Activated T-cell treated with anti-CD3 and anti-CD28 coated beads for 4 hours (primary cell): Measurements from ENCODE around the gene FBXL12.
"Not testable (repeated sequence)": the region's sequence is repeated elsewhere in the genome, so short reads cannot be mapped to it uniquely, and the experiment has no call there.

Experiments used
- DNase-seq: peaks from one replicate; pipeline ENCODE4 v3.0.0-alpha.2; 2020

The FBXL12 gene

GRCh38 chr19:9838324-9838723, 19.4 kb upstream of the FBXL12 start:
- DNase-seq = no peak

- no peak for DNase-seq
Measured at GRCh38 chr19:9836021-9836420, 17.1 kb upstream of the FBXL12 start.

- DNase-seq = no peak
Measured at GRCh38 chr19:9835507-9835949, 16.6 kb upstream of the FBXL12 start.

- DNase-seq = peak; percentile 97
Measured at GRCh38 chr19:9834726-9835506, 16.0 kb upstream of the FBXL12 start, which contains the start of gene PIN1. Gene PIN1 (plus strand): TSS chr19:9835318. CDS start chr19:9835345, 27 bp downstream.

- DNase-seq = no peak
Measured at GRCh38 chr19:9834307-9834725, 15.4 kb upstream of the FBXL12 start.

- DNase-seq = no peak
Measured at GRCh38 chr19:9828551-9829063, 9.7 kb upstream of the FBXL12 start.

- peak; percentile 87 for DNase-seq
Measured at GRCh38 chr19:9827289-9828238, 8.7 kb upstream of the FBXL12 start, which contains the start of gene UBL5. Gene UBL5 (plus strand): TSS chr19:9827918. CDS start chr19:9828338, 420 bp downstream.

- no peak for DNase-seq
Measured at GRCh38 chr19:9823816-9824215, 4.9 kb upstream of the FBXL12 start.

GRCh38 chr19:9820034-9820433, 1.2 kb upstream of the FBXL12 start:
- not testable (repeated sequence) for DNase-seq

- no peak for DNase-seq
Measured at GRCh38 chr19:9819596-9819909, 674 bp upstream of the FBXL12 start.

- no peak for DNase-seq
Measured at GRCh38 chr19:9818175-9818733, 625 bp downstream of the FBXL12 start.

GRCh38 chr19:9811139-9811538, 7.7 kb downstream of the FBXL12 start:
- no peak for DNase-seq

- no peak for DNase-seq
Measured at GRCh38 chr19:9808855-9809824, 9.7 kb downstream of the FBXL12 start.

GRCh38 chr19:9806803-9807202, 12.1 kb downstream of the FBXL12 start:
- no peak for DNase-seq

GRCh38 chr19:9801976-9802375, 16.9 kb downstream of the FBXL12 start:
- DNase-seq = no peak

- no peak for DNase-seq
Measured at GRCh38 chr19:9799162-9799561, 19.7 kb downstream of the FBXL12 start.

- no peak for DNase-seq
Measured at GRCh38 chr19:9797871-9798270, 21.0 kb downstream of the FBXL12 start.

- peak; percentile 79 for DNase-seq
Measured at GRCh38 chr19:9796113-9796773, 22.6 kb downstream of the FBXL12 start.

GRCh38 chr19:9793071-9793591, 25.7 kb downstream of the FBXL12 start:
- peak; percentile 54 for DNase-seq

GRCh38 chr19:9792206-9793070, 26.4 kb downstream of the FBXL12 start:
- DNase-seq = peak; percentile 98
